ENCODE measurements around the gene IFFO2.
"Not testable (repeated sequence)": the region's sequence is repeated elsewhere in the genome, so short reads cannot be mapped to it uniquely, and the experiment has no call there.

Gene IFFO2

DNA sequence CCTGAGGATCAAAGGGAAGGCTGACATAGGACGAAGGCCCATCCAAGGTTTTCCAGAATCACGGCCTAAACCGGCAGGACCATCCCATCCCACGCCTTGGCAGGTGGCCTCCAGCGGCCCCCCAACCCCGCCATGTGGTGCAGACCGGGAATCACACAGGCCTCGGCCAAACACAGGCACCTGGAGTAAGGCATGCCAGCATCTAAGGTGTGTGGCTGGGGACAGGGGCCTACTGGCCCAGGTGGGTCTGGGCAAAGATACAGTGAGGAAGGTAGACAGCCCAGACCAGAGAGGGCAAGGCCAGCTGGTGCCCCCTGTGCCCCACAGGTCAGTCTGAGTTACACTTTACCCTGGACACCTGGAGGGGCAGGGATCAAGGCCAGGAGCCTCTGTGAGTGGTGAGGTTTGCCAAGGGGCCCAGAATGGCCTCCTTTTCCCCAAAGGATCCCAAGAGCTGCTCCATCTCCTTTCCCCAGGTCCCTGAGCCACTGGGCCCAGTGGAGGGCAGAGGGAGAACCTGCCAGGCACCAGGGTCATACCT lies 84.3 kb downstream of the IFFO2 start:
- no peaks in the 10 kb centered on the region for H3K4me1 ChIP-seq (ENCODE audit: insufficient read depth, insufficient read length)
- H3K36me3 ChIP-seq (ENCODE audit: insufficient read depth, insufficient read length, low read length): peaks cover 38% of the 10 kb centered on the region
- no peak overlapping the region for H3K4me3 ChIP-seq (ENCODE audit: insufficient read length, low read depth)
- no peaks in the 10 kb centered on the region for H3K9me3 ChIP-seq (ENCODE audit: insufficient read depth, low read length)
- H3K27me3 ChIP-seq (ENCODE audit: insufficient read depth, insufficient read length): no peaks in the 10 kb centered on the region
- TF ChIP-seq YY1 (IDR thresholded peaks at IDR 0.05; ENCODE audit: insufficient read depth, insufficient read length) (no peak), SUZ12 (IDR thresholded peaks at IDR 0.05; ENCODE audit: extremely low read depth, insufficient read depth, insufficient read length) (no peak), ZNF274 (IDR thresholded peaks at IDR 0.05; ENCODE audit: low read depth, low read length) (no peak)
- H3K9ac ChIP-seq (ENCODE audit: insufficient read length, low read depth): no peak overlapping the region
- DNase-seq (ENCODE audit: low read depth, low spot score): no peak

DNA sequence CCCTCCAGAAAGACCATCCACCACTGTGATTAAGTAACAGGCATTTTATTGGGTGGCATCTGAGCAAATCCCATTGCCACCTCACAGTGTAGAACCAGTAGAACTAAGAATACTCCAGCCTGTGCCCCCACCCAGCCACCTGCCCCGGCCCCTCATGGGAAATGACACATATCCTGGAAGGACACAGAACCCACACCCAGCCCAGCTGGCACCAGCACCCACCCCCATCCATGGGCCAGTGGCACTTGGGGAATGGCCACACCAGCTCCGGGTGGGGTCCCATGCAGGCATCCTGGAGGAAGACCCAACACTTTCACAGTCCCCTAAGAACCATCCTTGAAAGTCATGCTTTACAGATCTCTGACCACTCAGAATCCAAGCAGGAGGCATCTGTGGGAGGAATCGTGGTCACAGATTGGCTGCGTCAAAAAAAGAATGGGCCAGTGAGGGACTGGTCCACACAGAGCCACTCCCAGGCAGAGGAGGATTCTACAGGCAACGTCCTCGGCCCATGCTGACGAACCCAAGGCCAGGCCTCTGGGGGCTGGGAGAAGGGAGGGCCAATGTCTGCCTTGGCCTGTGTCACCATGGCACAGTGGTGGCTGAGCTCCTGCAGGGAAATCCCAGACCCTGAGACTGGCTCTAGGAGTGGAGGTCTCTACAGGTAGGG lies 84.9 kb downstream of the IFFO2 start:
- no peak for TF ChIP-seq YY1 (IDR thresholded peaks at IDR 0.05; ENCODE audit: insufficient read depth, insufficient read length)
- no peak for TF ChIP-seq ZNF274 (IDR thresholded peaks at IDR 0.05; ENCODE audit: low read depth, low read length)
- TF ChIP-seq SUZ12 (IDR thresholded peaks at IDR 0.05; ENCODE audit: extremely low read depth, insufficient read depth, insufficient read length): no peak
- no peak for DNase-seq (ENCODE audit: low read depth, low spot score)
- H3K4me3 ChIP-seq (ENCODE audit: insufficient read length, low read depth): no peak overlapping the region
- no peaks in the 10 kb centered on the region for H3K9me3 ChIP-seq (ENCODE audit: insufficient read depth, low read length)
- no peaks in the 10 kb centered on the region for H3K4me1 ChIP-seq (ENCODE audit: insufficient read depth, insufficient read length)
- H3K36me3 ChIP-seq (ENCODE audit: insufficient read depth, insufficient read length, low read length): peaks cover 33% of the 10 kb centered on the region
- H3K27me3 ChIP-seq (ENCODE audit: insufficient read depth, insufficient read length): no peaks in the 10 kb centered on the region
- H3K9ac ChIP-seq (ENCODE audit: insufficient read length, low read depth): no peak overlapping the region

DNA sequence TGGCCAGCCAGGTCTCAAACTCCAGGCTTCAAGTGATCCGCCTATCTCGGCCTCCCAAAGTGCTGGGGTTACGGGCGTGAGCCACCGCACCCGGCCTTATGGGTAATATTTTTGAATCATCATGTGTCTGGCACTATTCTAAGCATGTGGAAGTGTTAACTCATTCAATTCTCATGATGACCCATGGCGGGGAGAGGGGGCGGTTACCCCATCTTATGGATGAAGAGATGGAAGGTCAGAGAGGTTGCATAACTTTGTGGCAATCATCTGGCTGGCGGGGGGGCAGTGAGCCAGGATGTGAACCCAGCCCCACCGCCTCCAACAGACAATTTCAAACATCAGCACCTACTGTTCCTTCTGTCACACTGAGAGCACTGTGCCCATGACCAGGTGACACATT lies 85.5 kb downstream of the IFFO2 start:
- no peaks in the 10 kb centered on the region for H3K27me3 ChIP-seq (ENCODE audit: insufficient read depth, insufficient read length)
- H3K9ac ChIP-seq (ENCODE audit: insufficient read length, low read depth): no peak overlapping the region
- H3K9me3 ChIP-seq (ENCODE audit: insufficient read depth, low read length): no peaks in the 10 kb centered on the region
- no peak for DNase-seq (ENCODE audit: low read depth, low spot score)
- TF ChIP-seq ZNF274 (IDR thresholded peaks at IDR 0.05; ENCODE audit: low read depth, low read length): no peak
- no peak for TF ChIP-seq YY1 (IDR thresholded peaks at IDR 0.05; ENCODE audit: insufficient read depth, insufficient read length)
- no peak for TF ChIP-seq SUZ12 (IDR thresholded peaks at IDR 0.05; ENCODE audit: extremely low read depth, insufficient read depth, insufficient read length)
- H3K4me3 ChIP-seq (ENCODE audit: insufficient read length, low read depth): no peak overlapping the region
- peaks cover 28% of the 10 kb centered on the region for H3K36me3 ChIP-seq (ENCODE audit: insufficient read depth, insufficient read length, low read length)
- no peaks in the 10 kb centered on the region for H3K4me1 ChIP-seq (ENCODE audit: insufficient read depth, insufficient read length)

DNA sequence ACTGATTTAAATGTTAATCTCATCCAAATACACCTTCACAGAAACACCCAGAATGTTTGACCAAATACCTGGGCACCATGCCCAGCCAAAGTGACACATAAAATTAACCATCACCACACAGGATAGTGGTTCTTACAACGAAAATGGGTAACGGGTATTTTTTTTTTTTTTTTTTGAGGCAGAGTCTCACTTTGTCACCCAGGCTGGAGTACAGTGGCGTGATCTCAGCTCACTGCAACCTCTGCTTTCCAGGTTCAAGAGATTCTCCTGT lies 85.9 kb downstream of the IFFO2 start:
- H3K27me3 ChIP-seq (ENCODE audit: insufficient read depth, insufficient read length); DNase-seq (ENCODE audit: low read depth, low spot score); H3K9me3 ChIP-seq (ENCODE audit: insufficient read depth, low read length); H3K4me1 ChIP-seq (ENCODE audit: insufficient read depth, insufficient read length); H3K9ac ChIP-seq (ENCODE audit: insufficient read length, low read depth); H3K4me3 ChIP-seq (ENCODE audit: insufficient read length, low read depth): not testable (repeated sequence)
- H3K36me3 ChIP-seq (ENCODE audit: insufficient read depth, insufficient read length, low read length): peaks cover 26% of the 10 kb centered on the region

DNA sequence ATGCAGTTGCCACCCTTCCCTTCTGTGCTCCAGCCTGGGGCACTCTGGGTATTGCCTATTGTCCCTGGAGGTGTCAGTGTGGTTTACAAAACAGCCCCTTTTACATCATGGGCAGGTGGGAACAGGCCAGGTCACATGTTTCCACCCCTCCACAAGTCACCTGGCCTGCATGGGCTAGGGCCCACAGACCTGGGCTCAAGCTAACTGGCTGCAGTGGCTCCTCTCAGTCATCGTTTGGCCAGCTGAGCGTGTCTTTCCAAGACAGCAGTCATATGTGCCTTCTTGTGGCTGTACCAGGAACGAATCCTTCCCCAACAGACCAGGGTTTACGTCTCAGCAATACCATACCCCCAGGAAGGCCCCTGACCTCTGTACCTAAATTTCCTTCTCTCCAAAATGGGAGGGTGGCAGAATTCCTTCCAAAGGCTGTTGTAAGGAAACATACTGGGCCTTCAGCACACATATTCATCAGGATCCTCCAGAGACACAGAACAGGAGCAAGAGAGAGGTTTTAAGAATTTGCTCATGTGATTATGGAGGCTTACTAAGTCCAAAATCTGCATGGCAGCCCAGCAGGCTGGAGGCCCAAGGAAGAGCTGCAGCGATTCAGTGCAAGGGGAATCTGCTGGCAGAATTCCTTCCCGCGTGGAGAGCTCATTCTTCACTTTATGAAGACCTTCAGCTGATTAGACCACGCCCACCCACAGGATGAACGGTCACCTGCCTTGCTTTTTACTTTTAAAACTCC lies 86.5 kb downstream of the IFFO2 start:
- H3K9me3 ChIP-seq (ENCODE audit: insufficient read depth, low read length): no peaks in the 10 kb centered on the region
- no peak for TF ChIP-seq YY1 (IDR thresholded peaks at IDR 0.05; ENCODE audit: insufficient read depth, insufficient read length)
- no peak for TF ChIP-seq ZNF274 (IDR thresholded peaks at IDR 0.05; ENCODE audit: low read depth, low read length)
- no peak for TF ChIP-seq SUZ12 (IDR thresholded peaks at IDR 0.05; ENCODE audit: extremely low read depth, insufficient read depth, insufficient read length)
- H3K9ac ChIP-seq (ENCODE audit: insufficient read length, low read depth): no peak overlapping the region
- no peak for DNase-seq (ENCODE audit: low read depth, low spot score)
- H3K27me3 ChIP-seq (ENCODE audit: insufficient read depth, insufficient read length): peaks cover 5% of the 10 kb centered on the region
- H3K36me3 ChIP-seq (ENCODE audit: insufficient read depth, insufficient read length, low read length): peaks cover 26% of the 10 kb centered on the region
- H3K4me1 ChIP-seq (ENCODE audit: insufficient read depth, insufficient read length): no peaks in the 10 kb centered on the region
- H3K4me3 ChIP-seq (ENCODE audit: insufficient read length, low read depth): no peak overlapping the region

DNA sequence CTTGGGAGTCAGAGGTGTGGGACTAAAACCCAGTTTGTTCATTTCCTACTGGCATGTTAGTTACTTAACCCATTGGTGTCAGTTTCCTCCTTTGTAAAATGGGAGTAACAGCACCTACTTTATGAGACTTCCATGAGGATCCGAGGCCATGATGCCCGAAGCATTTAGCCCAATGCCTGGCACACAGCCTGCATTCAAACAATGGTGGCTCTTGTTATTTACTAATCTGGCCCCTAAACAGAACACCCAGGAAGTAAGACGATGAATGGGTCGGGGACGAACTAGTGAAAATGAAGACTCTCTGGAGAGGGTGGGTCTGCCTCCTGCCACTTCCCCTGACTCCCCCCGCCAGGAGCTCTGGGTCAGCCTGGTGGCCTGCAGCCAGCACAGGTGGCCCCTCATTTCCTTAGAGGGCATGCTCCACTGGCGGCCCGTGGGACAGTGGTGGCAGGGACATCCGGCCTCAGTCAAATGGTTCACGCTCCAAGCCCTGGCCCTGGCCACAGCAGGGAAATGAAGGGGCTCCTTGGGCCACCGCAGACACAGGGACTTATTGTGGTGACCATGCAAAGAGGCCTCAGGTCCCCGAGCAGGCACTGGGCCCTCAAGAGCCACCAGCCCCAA lies 87.6 kb downstream of the IFFO2 start:
- no peaks in the 10 kb centered on the region for H3K9me3 ChIP-seq (ENCODE audit: insufficient read depth, low read length)
- H3K4me3 ChIP-seq (ENCODE audit: insufficient read length, low read depth): no peak overlapping the region
- H3K9ac ChIP-seq (ENCODE audit: insufficient read length, low read depth): no peak overlapping the region
- H3K4me1 ChIP-seq (ENCODE audit: insufficient read depth, insufficient read length): no peaks in the 10 kb centered on the region
- peaks cover 7% of the 10 kb centered on the region for H3K27me3 ChIP-seq (ENCODE audit: insufficient read depth, insufficient read length)
- no peak for DNase-seq (ENCODE audit: low read depth, low spot score)
- TF ChIP-seq SUZ12 (IDR thresholded peaks at IDR 0.05; ENCODE audit: extremely low read depth, insufficient read depth, insufficient read length) (no peak), ZNF274 (IDR thresholded peaks at IDR 0.05; ENCODE audit: low read depth, low read length) (no peak), YY1 (IDR thresholded peaks at IDR 0.05; ENCODE audit: insufficient read depth, insufficient read length) (no peak)
- H3K36me3 ChIP-seq (ENCODE audit: insufficient read depth, insufficient read length, low read length): peaks cover 21% of the 10 kb centered on the region

DNA sequence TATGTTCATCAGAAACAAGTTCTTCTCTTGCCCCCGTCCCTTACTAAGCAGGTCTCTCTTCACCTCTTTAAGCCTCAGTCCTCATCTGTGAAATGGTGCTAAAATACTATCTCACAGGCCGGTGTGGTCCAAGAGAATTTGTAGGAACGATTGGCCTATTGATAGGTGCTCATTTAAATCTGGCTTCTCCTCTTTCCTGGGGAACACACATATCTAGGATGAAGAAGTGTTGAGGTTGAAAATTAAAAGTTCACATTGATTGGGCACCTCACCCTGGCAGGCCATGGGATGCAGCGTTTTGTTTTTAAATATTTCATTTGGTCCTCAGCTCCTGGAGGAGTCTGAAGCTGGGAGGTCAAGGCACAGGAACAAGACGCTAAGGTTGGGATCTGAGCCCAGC lies 88.1 kb downstream of the IFFO2 start:
- TF ChIP-seq SUZ12 (IDR thresholded peaks at IDR 0.05; ENCODE audit: extremely low read depth, insufficient read depth, insufficient read length): no peak
- TF ChIP-seq YY1 (IDR thresholded peaks at IDR 0.05; ENCODE audit: insufficient read depth, insufficient read length): no peak
- TF ChIP-seq ZNF274 (IDR thresholded peaks at IDR 0.05; ENCODE audit: low read depth, low read length): no peak
- Histone ChIP-seq H3K4me1 (ENCODE audit: insufficient read depth, insufficient read length) (no peaks in the 10 kb centered on the region), H3K4me3 (ENCODE audit: insufficient read length, low read depth) (no peak overlapping the region), H3K9me3 (ENCODE audit: insufficient read depth, low read length) (no peaks in the 10 kb centered on the region), H3K36me3 (ENCODE audit: insufficient read depth, insufficient read length, low read length) (peaks cover 16% of the 10 kb centered on the region), H3K9ac (ENCODE audit: insufficient read length, low read depth) (no peak overlapping the region), H3K27me3 (ENCODE audit: insufficient read depth, insufficient read length) (peaks cover 7% of the 10 kb centered on the region)
- DNase-seq (ENCODE audit: low read depth, low spot score): no peak
